HEK293 (cell line): ENCODE results near the gene SCTR.

ENCODE experiments used
- CTCF ChIA-PET: fragments of 350-600 bp; formaldehyde crosslinking; extraction: SDS; loops from one replicate; lab custom pipeline; 2021; ENCODE audit warnings: antibody characterized with exemption; lab: Yijun Ruan, JAX
- POLR2A ChIA-PET: fragments of 300-600 bp; formaldehyde crosslinking; extraction: SDS; loops from one replicate; lab custom pipeline; 2020; ENCODE audit warnings: antibody characterized with exemption, inconsistent platforms; lab: Yijun Ruan, JAX
- H3K27ac ChIP-seq: fragments of 200-500 bp; sonication (Bioruptor generic); 2 replicates; pipeline ENCODE4 v1.5.1; 2014; ENCODE audit warnings: low read depth, low read length, control low read depth, inconsistent platforms; ENCODE audit errors: extremely low read depth
- H3K36me3 ChIP-seq, 2 experiments: fragments of 200-500 bp in 1 of 2; sonication (Bioruptor generic) in 1 of 2; 1 replicate in 1 of 2; 2 replicates in 1 of 2; pipeline ENCODE4 v1.5.1; 2014 to 2017; ENCODE audit warnings: inconsistent platforms in 2 of 2, low read length in 2 of 2; ENCODE audit not compliant: control insufficient read depth in 2 of 2, insufficient read depth in 1 of 2
- H3K4me1 ChIP-seq: fragments of 200-500 bp; sonication (Bioruptor generic); 2 replicates; pipeline ENCODE4 v1.5.1; 2014; ENCODE audit warnings: mild to moderate bottlenecking, low read length, inconsistent platforms; ENCODE audit not compliant: control insufficient read depth, insufficient read depth
- H3K4me3 ChIP-seq: 2 replicates; pipeline ENCODE4 v1.5.1; 2011; ENCODE audit warnings: low read depth, mild to moderate bottlenecking, control low read depth, low read length, moderate library complexity
- H3K9me3 ChIP-seq: fragments of 200-500 bp; sonication (Bioruptor generic); 2 replicates; pipeline ENCODE4 v1.5.1; 2014; ENCODE audit warnings: low read depth, low read length, inconsistent platforms; ENCODE audit not compliant: control insufficient read depth, insufficient read depth
- BCL6B ChIP-seq: fragments of 450-650 bp; formaldehyde crosslinking; IDR thresholded peaks from 2 replicates; pipeline ENCODE4 v1.5.1; 2017; ENCODE audit warnings: missing biosample characterization, missing genetic modification characterization
- EGR2 ChIP-seq: fragments of 450-650 bp; formaldehyde crosslinking; IDR thresholded peaks from 2 replicates; pipeline ENCODE4 v1.5.1; 2016; ENCODE audit warnings: low read depth, missing biosample characterization, missing genetic modification characterization
- HOXA7 ChIP-seq: sonication (generic); formaldehyde crosslinking; IDR thresholded peaks from 2 replicates; pipeline ENCODE4 v1.8.1; 2022; ENCODE audit warnings: missing genetic modification reagents, borderline replicate concordance
- KLF1 ChIP-seq: fragments of 450-650 bp; formaldehyde crosslinking; IDR thresholded peaks from 2 replicates; pipeline ENCODE4 v1.5.1; 2016; ENCODE audit warnings: missing biosample characterization, missing genetic modification characterization
- WT1 ChIP-seq: fragments of 450-650 bp; formaldehyde crosslinking; IDR thresholded peaks from 2 replicates; pipeline ENCODE4 v1.5.1; 2016; ENCODE audit warnings: missing biosample characterization, missing genetic modification characterization
- ZBTB21 ChIP-seq: fragments of 450-650 bp; formaldehyde crosslinking; IDR thresholded peaks from 2 replicates; pipeline ENCODE4 v1.5.1; 2017; ENCODE audit warnings: missing biosample characterization, missing genetic modification characterization
- ZNF114 ChIP-seq: fragments of 450-650 bp; formaldehyde crosslinking; IDR thresholded peaks from 2 replicates; pipeline ENCODE4 v1.5.0; 2017; ENCODE audit warnings: missing biosample characterization, missing genetic modification characterization
- ZNF132 ChIP-seq: fragments of 450-650 bp; formaldehyde crosslinking; IDR thresholded peaks from 2 replicates; pipeline ENCODE4 v1.5.1; 2017; ENCODE audit warnings: missing biosample characterization, missing genetic modification characterization, borderline replicate concordance
- ZNF146 ChIP-seq: fragments of 450-650 bp; formaldehyde crosslinking; IDR thresholded peaks from 2 replicates; pipeline ENCODE4 v1.5.1; 2016; ENCODE audit warnings: missing biosample characterization, missing genetic modification characterization
- ZNF354C ChIP-seq: fragments of 450-650 bp; formaldehyde crosslinking; IDR thresholded peaks from 2 replicates; pipeline ENCODE4 v1.5.1; 2016; ENCODE audit warnings: missing biosample characterization, missing genetic modification characterization, low read depth, borderline replicate concordance
- ZNF37A ChIP-seq: fragments of 450-650 bp; IDR thresholded peaks from 2 replicates; pipeline ENCODE4 v1.5.1; 2018; ENCODE audit warnings: missing biosample characterization, missing genetic modification characterization
- ZNF473 ChIP-seq: fragments of 450-650 bp; formaldehyde crosslinking; IDR thresholded peaks from 2 replicates; pipeline ENCODE4 v1.5.1; 2017; ENCODE audit warnings: missing biosample characterization, missing genetic modification characterization
- ZNF549 ChIP-seq: fragments of 450-650 bp; IDR thresholded peaks from 2 replicates; pipeline ENCODE4 v1.5.1; 2018; ENCODE audit warnings: missing biosample characterization, missing genetic modification characterization, mild to moderate bottlenecking, inconsistent platforms, moderate library complexity
- ZNF555 ChIP-seq: fragments of 450-650 bp; formaldehyde crosslinking; conservative IDR thresholded peaks from 2 replicates; pipeline ENCODE4 v1.5.1; 2017; ENCODE audit warnings: missing biosample characterization, mild to moderate bottlenecking, missing genetic modification characterization, inconsistent platforms
- ZNF660 ChIP-seq: fragments of 450-650 bp; IDR thresholded peaks from 2 replicates; pipeline ENCODE4 v1.5.1; 2018; ENCODE audit warnings: missing biosample characterization, mild to moderate bottlenecking, missing genetic modification characterization
- ZNF707 ChIP-seq: fragments of 450-650 bp; formaldehyde crosslinking; IDR thresholded peaks from 2 replicates; pipeline ENCODE4 v1.5.1; 2016; ENCODE audit warnings: missing biosample characterization, missing genetic modification characterization
- ZNF768 ChIP-seq: fragments of 450-650 bp; formaldehyde crosslinking; IDR thresholded peaks from 2 replicates; pipeline ENCODE4 v1.5.1; 2018; ENCODE audit warnings: missing biosample characterization, mild to moderate bottlenecking, missing genetic modification characterization
- ZSCAN23 ChIP-seq: fragments of 450-650 bp; formaldehyde crosslinking; IDR thresholded peaks from 2 replicates; pipeline ENCODE4 v1.5.1; 2016; ENCODE audit warnings: missing biosample characterization, missing genetic modification characterization
- TF ChIP-seq, protein P1 (sequence below): fragments of 450-650 bp; formaldehyde crosslinking; IDR thresholded peaks from 2 replicates; pipeline ENCODE4 v1.5.1; 2016; ENCODE audit warnings: missing biosample characterization, missing genetic modification characterization

The SCTR gene

GRCh38 chr2:119393971-119394748, 130.1 kb downstream of the SCTR start:
- Histone ChIP-seq H3K4me3 (no peak overlapping the region), H3K36me3 (no peaks in the 10 kb centered on the region), H3K9me3 (no peaks in the 10 kb centered on the region), H3K27ac (no peak overlapping the region), H3K4me1 (peaks cover 2% of the 10 kb centered on the region; the same call in 1 of the 2 replicates)
- no peak for TF ChIP-seq WT1 (tag by site-specific recombination)
- TF ChIP-seq, protein P1, sequence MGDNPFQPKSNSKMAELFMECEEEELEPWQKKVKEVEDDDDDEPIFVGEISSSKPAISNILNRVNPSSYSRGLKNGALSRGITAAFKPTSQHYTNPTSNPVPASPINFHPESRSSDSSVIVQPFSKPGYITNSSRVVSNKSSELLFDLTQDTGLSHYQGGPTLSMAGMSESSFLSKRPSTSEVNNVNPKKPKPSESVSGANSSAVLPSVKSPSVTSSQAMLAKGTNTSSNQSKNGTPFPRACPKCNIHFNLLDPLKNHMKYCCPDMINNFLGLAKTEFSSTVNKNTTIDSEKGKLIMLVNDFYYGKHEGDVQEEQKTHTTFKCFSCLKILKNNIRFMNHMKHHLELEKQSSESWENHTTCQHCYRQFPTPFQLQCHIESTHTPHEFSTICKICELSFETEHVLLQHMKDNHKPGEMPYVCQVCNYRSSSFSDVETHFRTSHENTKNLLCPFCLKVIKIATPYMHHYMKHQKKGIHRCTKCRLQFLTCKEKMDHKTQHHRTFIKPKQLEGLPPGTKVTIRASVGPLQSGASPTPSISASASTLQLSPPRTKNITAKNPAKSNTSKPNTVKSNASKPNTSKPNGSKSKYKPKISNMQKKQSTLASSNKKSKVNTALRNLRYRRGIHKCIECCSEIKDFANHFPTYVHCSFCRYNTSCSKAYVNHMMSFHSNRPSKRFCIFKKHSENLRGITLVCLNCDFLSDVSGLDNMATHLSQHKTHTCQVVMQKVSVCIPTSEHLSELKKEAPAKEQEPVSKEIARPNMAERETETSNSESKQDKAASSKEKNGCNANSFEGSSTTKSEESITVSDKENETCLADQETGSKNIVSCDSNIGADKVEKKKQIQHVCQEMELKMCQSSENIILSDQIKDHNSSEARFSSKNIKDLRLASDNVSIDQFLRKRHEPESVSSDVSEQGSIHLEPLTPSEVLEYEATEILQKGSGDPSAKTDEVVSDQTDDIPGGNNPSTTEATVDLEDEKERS (tag by site-specific recombination): no peak
- TF ChIP-seq ZNF132 (tag by site-specific recombination): no peak
- TF ChIP-seq ZNF549 (tag by site-specific recombination): no peak
- no peak for TF ChIP-seq EGR2
- TF ChIP-seq ZNF555 (tag by site-specific recombination): no peak
- no peak for TF ChIP-seq ZNF37A (tag by site-specific recombination)
- TF ChIP-seq ZNF660 (tag by site-specific recombination): no peak
- no peak for TF ChIP-seq HOXA7 (CRISPR knock-in tag)
- TF ChIP-seq ZNF114 (tag by site-specific recombination): no peak
- no peak for TF ChIP-seq ZBTB21 (tag by site-specific recombination)
- no peak for TF ChIP-seq ZNF707 (tag by site-specific recombination)
- no peak for TF ChIP-seq BCL6B
- TF ChIP-seq ZSCAN23 (tag by site-specific recombination): no peak
- no peak for TF ChIP-seq ZNF354C (tag by site-specific recombination)
- no peak for TF ChIP-seq ZNF768
- no peak for TF ChIP-seq KLF1 (tag by site-specific recombination)
- no peak for TF ChIP-seq ZNF146 (tag by site-specific recombination)
- TF ChIP-seq ZNF473 (tag by site-specific recombination): no peak
- CTCF ChIA-PET: interaction anchor here (0.6 kb wide), 1 partner anchor 528 kb away, joined by 3 read pairs; no protein-coding TSS in a partner anchor
- POLR2A ChIA-PET: no interaction called here
